HAP-1 (cell line): ENCODE results near the gene ADORA1.

Experiments used
- DNase-seq, 2 experiments: peaks; one replicate each; pipeline ENCODE4 v3.0.0-alpha.2; 2016 to 2020; ENCODE audit warnings: low spot score in 2 of 2
- H3K27me3 ChIP-seq: fragments of 250-450 bp; sonication (Bioruptor Pico); 2 replicates; pipeline ENCODE4 v1.5.1; 2020; ENCODE audit warnings: low read depth, mild to moderate bottlenecking, moderate library complexity
- H3K36me3 ChIP-seq: fragments of 250-450 bp; sonication (Bioruptor Pico); replicated peaks from 2 replicates; pipeline ENCODE4 v1.5.1; 2020; ENCODE audit warnings: mild to moderate bottlenecking
- H3K4me1 ChIP-seq: fragments of 250-450 bp; sonication (Bioruptor Pico); 2 replicates; pipeline ENCODE4 v1.5.1; 2020; ENCODE audit warnings: mild to moderate bottlenecking
- H3K4me3 ChIP-seq: fragments of 250-450 bp; sonication (Bioruptor Pico); 2 replicates; pipeline ENCODE4 v1.5.1; 2020; ENCODE audit warnings: mild to moderate bottlenecking, moderate library complexity
- H3K9me3 ChIP-seq: fragments of 250-450 bp; sonication (Bioruptor Pico); 2 replicates; pipeline ENCODE4 v1.5.1; 2020; ENCODE audit warnings: mild to moderate bottlenecking, moderate library complexity
- in situ Hi-C: fragments of 300-500 bp; cut with MboI; formaldehyde crosslinking; loops from 3 replicates; pipeline ENCODE4 v1.14.3; 2020; ENCODE audit warnings: low sequenced_read_pairs, inconsistent platforms, mixed read lengths

Gene ADORA1

GRCh38 chr1:203176273-203177035, 48.9 kb downstream of the ADORA1 start:
- no peaks in the 10 kb centered on the region for H3K36me3 ChIP-seq
- in situ Hi-C loops = no loop called here
- no peak overlapping the region for H3K4me3 ChIP-seq
- DNase-seq = no peak
- no peaks in the 10 kb centered on the region for H3K9me3 ChIP-seq
- H3K4me1 ChIP-seq = no peaks in the 10 kb centered on the region
- no peaks in the 10 kb centered on the region for H3K27me3 ChIP-seq

GRCh38 chr1:203177036-203177405, 49.5 kb downstream of the ADORA1 start:
- Histone ChIP-seq H3K4me3 (no peak overlapping the region), H3K4me1 (no peaks in the 10 kb centered on the region)

GRCh38 chr1:203177470-203178039, 50.0 kb downstream of the ADORA1 start:
- Histone ChIP-seq H3K36me3 (no peaks in the 10 kb centered on the region), H3K4me1 (no peaks in the 10 kb centered on the region), H3K27me3 (no peaks in the 10 kb centered on the region), H3K4me3 (no peak overlapping the region), H3K9me3 (no peaks in the 10 kb centered on the region)
- no peak for DNase-seq
- in situ Hi-C loops = no loop called here

More at GRCh38 chr1:203177036-203177405, 49.5 kb downstream of the ADORA1 start:
- DNase-seq = no peak
- no peaks in the 10 kb centered on the region for H3K27me3 ChIP-seq
- H3K9me3 ChIP-seq = no peaks in the 10 kb centered on the region
- in situ Hi-C loops = no loop called here
- no peaks in the 10 kb centered on the region for H3K36me3 ChIP-seq

- Histone ChIP-seq H3K4me3 (no peak overlapping the region), H3K9me3 (no peaks in the 10 kb centered on the region), H3K36me3 (no peaks in the 10 kb centered on the region), H3K27me3 (no peaks in the 10 kb centered on the region), H3K4me1 (no peaks in the 10 kb centered on the region)
- DNase-seq = no peak
- in situ Hi-C loops = no loop called here
These were observed 50.6 kb downstream of the ADORA1 start for GRCh38 chr1:203178083-203178482.

DNA sequence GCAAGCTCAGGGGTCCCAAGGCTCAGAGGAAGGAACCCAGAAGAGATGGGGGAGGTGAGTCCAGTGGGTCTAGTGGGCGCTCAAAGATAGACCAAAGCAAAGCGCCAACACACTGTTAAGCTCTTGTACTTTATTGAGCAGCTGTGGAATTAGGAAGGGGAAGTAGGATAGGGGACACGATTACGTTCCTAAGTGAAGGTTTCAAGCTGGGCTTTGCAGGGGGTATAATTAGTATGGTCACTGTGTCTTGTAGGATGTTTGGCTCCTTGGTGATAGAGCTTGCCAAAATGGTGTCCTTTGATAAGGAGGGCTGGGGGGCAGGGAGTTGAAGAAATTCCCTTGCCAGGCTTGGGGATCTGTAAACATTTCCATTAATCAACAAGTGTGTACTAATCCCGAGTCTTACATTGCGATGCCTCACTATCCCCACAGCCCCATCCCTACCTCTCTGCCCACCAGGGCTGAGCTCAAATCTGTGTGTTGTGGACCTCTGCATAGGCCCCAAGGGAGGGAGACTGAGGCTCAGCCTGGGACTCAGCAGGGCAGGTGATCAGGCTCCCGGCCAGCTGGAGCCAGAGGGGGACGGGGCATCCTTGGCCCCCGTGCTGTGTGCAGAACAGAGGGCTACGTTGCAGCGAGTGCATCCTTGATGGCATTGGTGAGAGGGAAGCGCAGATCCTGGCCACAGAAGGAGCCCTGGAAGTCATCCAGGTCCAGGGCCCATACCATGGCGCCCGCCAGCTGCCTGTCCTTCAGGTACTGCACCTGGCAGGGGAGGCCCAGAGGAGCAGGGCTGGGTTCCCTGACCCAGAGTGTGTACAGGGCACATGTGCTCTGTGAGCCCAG, 51.5 kb downstream of the ADORA1 start:
- H3K36me3 ChIP-seq = no peaks in the 10 kb centered on the region
- no peaks in the 10 kb centered on the region for H3K27me3 ChIP-seq
- in situ Hi-C loops = no loop called here
- H3K4me1 ChIP-seq = no peaks in the 10 kb centered on the region
- H3K9me3 ChIP-seq = no peaks in the 10 kb centered on the region
- no peak overlapping the region for H3K4me3 ChIP-seq
- no peak for DNase-seq

DNA sequence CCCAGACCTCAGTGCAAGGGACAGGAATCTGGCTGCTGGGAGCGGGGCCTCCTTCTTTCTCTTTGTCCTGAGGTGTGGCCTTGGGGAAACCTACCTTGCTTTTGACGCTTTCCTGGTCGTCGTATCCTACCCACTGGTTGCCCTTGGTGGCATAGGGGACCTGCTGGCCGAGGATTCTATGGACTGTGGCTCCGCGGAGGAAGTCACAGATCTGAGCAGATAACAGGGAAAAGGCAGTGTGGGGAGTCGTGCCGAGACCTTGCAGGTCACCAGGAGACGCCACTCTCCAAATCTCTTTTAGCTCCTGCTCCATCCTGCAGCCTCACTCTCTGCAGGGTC, 52.1 kb downstream of the ADORA1 start:
- H3K27me3 ChIP-seq = no peaks in the 10 kb centered on the region
- in situ Hi-C loops = no loop called here
- DNase-seq = no peak
- no peak overlapping the region for H3K4me3 ChIP-seq
- H3K4me1 ChIP-seq = no peaks in the 10 kb centered on the region
- no peaks in the 10 kb centered on the region for H3K36me3 ChIP-seq
- H3K9me3 ChIP-seq = no peaks in the 10 kb centered on the region

DNA sequence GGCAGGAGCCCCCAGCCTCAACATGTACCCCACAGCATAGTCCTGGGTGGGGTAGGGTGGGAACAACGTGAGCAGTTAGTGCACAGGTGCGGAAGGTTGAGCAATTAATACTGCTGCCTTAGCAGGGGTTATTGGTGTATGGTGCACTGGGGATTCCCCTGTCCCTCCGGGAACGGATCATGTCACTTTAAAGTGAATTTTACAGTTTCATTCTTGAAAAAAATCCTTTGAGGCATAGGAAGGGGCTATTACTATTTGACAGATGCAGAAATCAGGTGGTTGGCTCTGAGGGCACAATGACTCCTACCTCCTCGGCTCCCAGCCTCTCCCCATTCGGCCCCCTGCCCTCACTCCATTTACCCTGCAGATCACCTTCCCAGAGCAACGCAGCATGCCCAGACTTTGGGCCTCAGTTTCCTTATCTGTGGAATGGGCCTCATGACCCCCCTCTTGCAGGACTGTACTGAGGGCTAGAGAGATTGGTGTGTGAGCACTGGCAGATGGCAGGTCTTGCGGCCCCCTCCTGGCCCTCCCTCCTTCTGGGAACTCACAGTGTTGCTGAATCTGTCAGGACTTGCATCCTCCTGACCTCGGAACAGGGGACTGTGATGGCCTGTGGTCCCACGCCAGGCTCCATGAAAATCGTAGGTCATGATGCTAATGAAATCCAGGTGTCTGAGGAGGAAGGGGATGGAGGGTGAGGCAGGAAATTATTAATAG, 53.2 kb downstream of the ADORA1 start:
- in situ Hi-C loops = no loop called here
- Histone ChIP-seq H3K4me3 (no peak overlapping the region), H3K4me1 (no peaks in the 10 kb centered on the region), H3K9me3 (no peaks in the 10 kb centered on the region), H3K36me3 (no peaks in the 10 kb centered on the region), H3K27me3 (no peaks in the 10 kb centered on the region)
- DNase-seq = no peak

GRCh38 chr1:203181586-203182386, 54.3 kb downstream of the ADORA1 start:
- H3K27me3 ChIP-seq = no peaks in the 10 kb centered on the region
- H3K9me3 ChIP-seq = no peaks in the 10 kb centered on the region
- no peak overlapping the region for H3K4me3 ChIP-seq
- no peaks in the 10 kb centered on the region for H3K4me1 ChIP-seq
- H3K36me3 ChIP-seq = no peaks in the 10 kb centered on the region
- DNase-seq = no peak
- in situ Hi-C loops = no loop called here

- no peak for DNase-seq
These were observed 54.9 kb downstream of the ADORA1 start for GRCh38 chr1:203182387-203182953.

DNA sequence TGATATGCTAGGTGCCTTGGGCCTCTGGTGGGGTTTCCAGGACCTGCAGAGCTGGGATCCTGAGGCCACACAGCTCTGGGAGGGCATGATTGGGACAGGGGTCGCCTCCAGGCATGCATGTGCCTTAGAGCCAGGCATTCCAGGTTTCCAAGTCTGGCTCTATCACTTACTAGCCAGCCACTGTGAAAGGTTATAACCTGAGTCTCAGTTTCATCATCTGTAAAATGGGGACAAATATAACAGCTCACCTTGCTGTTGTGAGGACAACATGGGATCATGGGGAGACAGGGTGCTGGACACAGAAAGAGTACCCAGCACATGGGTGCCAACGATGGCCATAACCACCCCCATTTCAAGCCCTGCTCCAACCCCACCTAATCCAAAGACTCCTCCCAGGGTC, 56.3 kb downstream of the ADORA1 start:
- Histone ChIP-seq H3K4me1 (no peaks in the 10 kb centered on the region), H3K27me3 (no peaks in the 10 kb centered on the region; the same call in 1 of the 2 replicates)
- in situ Hi-C loops = no loop called here

More at GRCh38 chr1:203182387-203182953, 54.9 kb downstream of the ADORA1 start:
- in situ Hi-C loops = no loop called here
- H3K36me3 ChIP-seq = no peaks in the 10 kb centered on the region
- H3K27me3 ChIP-seq = no peaks in the 10 kb centered on the region
- no peaks in the 10 kb centered on the region for H3K4me1 ChIP-seq
- no peak overlapping the region for H3K4me3 ChIP-seq
- H3K9me3 ChIP-seq = no peaks in the 10 kb centered on the region

GRCh38 chr1:203184467-203184866, 56.9 kb downstream of the ADORA1 start:
- peaks cover 3% of the 10 kb centered on the region; the same call in 1 of the 2 replicates for H3K27me3 ChIP-seq
- DNase-seq = no peak
- H3K4me3 ChIP-seq = no peak overlapping the region
- no peaks in the 10 kb centered on the region for H3K9me3 ChIP-seq
- no peaks in the 10 kb centered on the region for H3K36me3 ChIP-seq
- H3K4me1 ChIP-seq = no peaks in the 10 kb centered on the region
- in situ Hi-C loops = no loop called here

More for the DNA sequence above, 56.3 kb downstream of the ADORA1 start:
- Histone ChIP-seq H3K4me3 (no peak overlapping the region), H3K36me3 (no peaks in the 10 kb centered on the region), H3K9me3 (no peaks in the 10 kb centered on the region)
- no peak for DNase-seq

- in situ Hi-C loops = no loop called here
- Histone ChIP-seq H3K4me3 (no peak overlapping the region), H3K36me3 (no peaks in the 10 kb centered on the region), H3K4me1 (no peaks in the 10 kb centered on the region), H3K27me3 (peaks cover 3% of the 10 kb centered on the region; the same call in 1 of the 2 replicates), H3K9me3 (no peaks in the 10 kb centered on the region)
- no peak for DNase-seq
These were observed 57.5 kb downstream of the ADORA1 start for GRCh38 chr1:203185061-203185461.

DNA sequence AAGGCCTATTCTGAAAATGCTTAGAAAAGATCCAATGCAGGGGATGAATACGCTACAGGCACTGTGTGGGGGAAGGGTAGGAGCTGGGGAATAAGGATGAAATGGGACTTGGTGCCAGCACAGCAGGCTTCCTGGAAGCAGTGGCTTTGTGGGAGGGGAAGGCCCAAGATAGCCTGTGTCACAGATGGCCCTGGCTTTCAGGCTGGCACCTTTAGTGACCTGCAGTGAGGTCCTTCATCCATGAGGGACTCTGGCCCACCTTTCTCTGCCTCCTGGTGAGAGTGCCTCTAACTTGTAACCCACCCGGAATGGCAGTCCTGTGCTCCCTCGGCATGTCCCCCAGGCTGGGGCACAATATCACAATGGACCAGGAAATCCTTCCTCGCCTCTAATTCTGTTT, 58.1 kb downstream of the ADORA1 start:
- DNase-seq = no peak
- Histone ChIP-seq H3K4me1 (no peaks in the 10 kb centered on the region), H3K4me3 (no peak overlapping the region), H3K9me3 (no peaks in the 10 kb centered on the region), H3K36me3 (no peaks in the 10 kb centered on the region), H3K27me3 (peaks cover 3% of the 10 kb centered on the region; the same call in 1 of the 2 replicates)
- in situ Hi-C loops = no loop called here
